Osteoblast (primary cell): ENCODE data around the gene AFF3. TPM values are rescaled to one million over a fixed set of nuclear protein-coding genes. Genes with fewer than 3 reads are reported as not detected.

Source experiments
- DNase-seq: peaks from one replicate; pipeline ENCODE4 v3.0.0; 2011; ENCODE audit warnings: low spot score, mixed read lengths; ENCODE audit not compliant: insufficient read length; ENCODE audit errors: missing footprints
- H2AFZ ChIP-seq: 2 replicates; pipeline ENCODE4 v1.6.0; 2011; ENCODE audit warnings: mild to moderate bottlenecking, low read length
- H3K27ac ChIP-seq: 2 replicates; pipeline ENCODE4 v1.5.1; 2011; ENCODE audit warnings: mild to moderate bottlenecking, low read depth, low read length, moderate library complexity
- H3K27me3 ChIP-seq: 2 replicates; pipeline ENCODE4 v1.6.0; 2012; ENCODE audit warnings: mild to moderate bottlenecking, control low read depth, inconsistent platforms, low read length, moderate library complexity; ENCODE audit not compliant: insufficient read depth
- H3K36me3 ChIP-seq: 2 replicates; pipeline ENCODE4 v1.5.1; 2011; ENCODE audit warnings: mild to moderate bottlenecking, low read length, control low read depth, moderate library complexity; ENCODE audit not compliant: insufficient read depth
- H3K4me1 ChIP-seq: 2 replicates; pipeline ENCODE4 v1.5.1; 2011; ENCODE audit warnings: mild to moderate bottlenecking, low read length, control low read depth, moderate library complexity; ENCODE audit not compliant: insufficient read depth
- H3K4me2 ChIP-seq: 2 replicates; pipeline ENCODE4 v1.6.0; 2011; ENCODE audit warnings: mild to moderate bottlenecking, low read length; ENCODE audit not compliant: insufficient read depth
- H3K4me3 ChIP-seq: fragments of 200-600 bp; sonication (generic); 3 replicates; pipeline ENCODE4 v1.5.1; 2012; ENCODE audit warnings: mild to moderate bottlenecking, low read length, inconsistent platforms; ENCODE audit not compliant: insufficient read depth
- H3K79me2 ChIP-seq: 2 replicates; pipeline ENCODE4 v1.6.0; 2012; ENCODE audit warnings: mild to moderate bottlenecking, low read length, control low read depth, inconsistent platforms; ENCODE audit not compliant: insufficient read depth
- H3K9me3 ChIP-seq: 2 replicates; pipeline ENCODE4 v1.5.1; 2011; ENCODE audit warnings: low read depth, low read length, control low read depth
- H4K20me1 ChIP-seq: 2 replicates; pipeline ENCODE4 v1.6.0; 2012; ENCODE audit warnings: mild to moderate bottlenecking, low read length, control low read depth; ENCODE audit not compliant: insufficient read depth
- CTCF ChIP-seq: IDR thresholded peaks from 2 replicates; pipeline ENCODE4 v1.5.1; 2011; ENCODE audit warnings: mild to moderate bottlenecking, low read depth, low read length, moderate library complexity; ENCODE audit errors: extremely low read depth
- total RNA-seq: library from RNA; depleted of rRNA; stranded (reverse); fragments of >200 nt; gene quantifications from 2 replicates; pipeline ENCODE4 v1.2.3, GENCODE V29; 2012

The AFF3 gene
- total RNA-seq, 1 donor: 4.3 TPM

GRCh38 chr2:99715956-99716355, 426.4 kb downstream of the AFF3 start:
- no peaks in the 10 kb centered on the region for H3K9me3 ChIP-seq
- no peak overlapping the region for H3K4me3 ChIP-seq
- peaks cover 1% of the 10 kb centered on the region for H3K4me1 ChIP-seq
- no peak for TF ChIP-seq CTCF
- H3K36me3 ChIP-seq: no peaks in the 10 kb centered on the region
- H3K27me3 ChIP-seq: no peaks in the 10 kb centered on the region
- no peaks in the 10 kb centered on the region for H3K79me2 ChIP-seq
- no peak overlapping the region for H3K4me2 ChIP-seq
- H2AFZ ChIP-seq: no peak overlapping the region
- no peak overlapping the region for H3K27ac ChIP-seq
- DNase-seq: no peak
- H4K20me1 ChIP-seq: peaks cover 3% of the 10 kb centered on the region

- H3K4me3 ChIP-seq: no peak overlapping the region
- H3K4me2 ChIP-seq: no peak overlapping the region
- H3K79me2 ChIP-seq: no peaks in the 10 kb centered on the region
- H3K27me3 ChIP-seq: no peaks in the 10 kb centered on the region
- no peaks in the 10 kb centered on the region for H3K36me3 ChIP-seq
- TF ChIP-seq CTCF: no peak
- no peak for DNase-seq
- no peaks in the 10 kb centered on the region for H3K9me3 ChIP-seq
- H4K20me1 ChIP-seq: peaks cover 3% of the 10 kb centered on the region
- no peak overlapping the region for H3K27ac ChIP-seq
- peaks cover 7% of the 10 kb centered on the region for H3K4me1 ChIP-seq
- no peak overlapping the region for H2AFZ ChIP-seq
These were observed 428.0 kb downstream of the AFF3 start for GRCh38 chr2:99714349-99714748.

- H3K4me3 ChIP-seq: no peak overlapping the region
- H3K4me2 ChIP-seq: no peak overlapping the region
- H4K20me1 ChIP-seq: peaks cover 3% of the 10 kb centered on the region
- H3K27me3 ChIP-seq: peaks cover 9% of the 10 kb centered on the region
- no peak overlapping the region for H3K27ac ChIP-seq
- H3K4me1 ChIP-seq: peaks cover 7% of the 10 kb centered on the region
- no peaks in the 10 kb centered on the region for H3K36me3 ChIP-seq
- TF ChIP-seq CTCF: no peak
- no peaks in the 10 kb centered on the region for H3K79me2 ChIP-seq
- peak; percentile 25 for DNase-seq
- no peaks in the 10 kb centered on the region for H3K9me3 ChIP-seq
- H2AFZ ChIP-seq: no peak overlapping the region
These were observed 431.2 kb downstream of the AFF3 start for GRCh38 chr2:99711144-99711543.

GRCh38 chr2:99710721-99711120, 431.7 kb downstream of the AFF3 start:
- peaks cover 3% of the 10 kb centered on the region for H4K20me1 ChIP-seq
- H3K9me3 ChIP-seq: no peaks in the 10 kb centered on the region
- TF ChIP-seq CTCF: no peak
- DNase-seq: peak; percentile 35
- no peak overlapping the region for H2AFZ ChIP-seq
- no peak overlapping the region for H3K27ac ChIP-seq
- H3K79me2 ChIP-seq: no peaks in the 10 kb centered on the region
- no peak overlapping the region for H3K4me2 ChIP-seq
- peaks cover 7% of the 10 kb centered on the region for H3K4me1 ChIP-seq
- H3K4me3 ChIP-seq: no peak overlapping the region
- H3K36me3 ChIP-seq: no peaks in the 10 kb centered on the region
- peaks cover 9% of the 10 kb centered on the region for H3K27me3 ChIP-seq
